Renal cortical epithelial cell (primary cell): ENCODE results near the gene TTLL11. TPM values are rescaled to one million over a fixed set of nuclear protein-coding genes. Genes with fewer than 3 reads are reported as not detected.
A peak's percentile ranks its signal among the peaks of the same experiment; 100 is the strongest.

Experiments used
- DNase-seq: peaks from one replicate; pipeline ENCODE4 v3.0.0-alpha.2; 2011; ENCODE audit warnings: low read depth
- total RNA-seq: library from RNA; depleted of rRNA; stranded (reverse); fragments of >200 nt; gene quantifications from 2 replicates; pipeline ENCODE4 v1.2.3, GENCODE V29; 2014

TTLL11 gene
- total RNA-seq, 1 donor from 2014 or later, result 6.7 TPM

GRCh38 chr9:121883281-121884056, 209.6 kb downstream of the TTLL11 start:
- peak; percentile 65 for DNase-seq

GRCh38 chr9:121881920-121882500, 211.1 kb downstream of the TTLL11 start:
- no peak for DNase-seq

- DNase-seq, result no peak
Observed at GRCh38 chr9:121880343-121880898, 212.7 kb downstream of the TTLL11 start.

GRCh38 chr9:121878271-121878822, 214.8 kb downstream of the TTLL11 start:
- no peak for DNase-seq

GRCh38 chr9:121876658-121877271, 216.3 kb downstream of the TTLL11 start:
- DNase-seq, result peak; percentile 85

- DNase-seq, result peak; percentile 88
Observed at GRCh38 chr9:121876255-121876654, 216.9 kb downstream of the TTLL11 start.

GRCh38 chr9:121874524-121874923, 218.6 kb downstream of the TTLL11 start:
- no peak for DNase-seq

- peak; percentile 51 for DNase-seq
Observed at GRCh38 chr9:121871431-121872025, 221.6 kb downstream of the TTLL11 start.

- DNase-seq, result no peak
Observed at GRCh38 chr9:121870271-121870670, 222.8 kb downstream of the TTLL11 start.

GRCh38 chr9:121868626-121869025, 224.5 kb downstream of the TTLL11 start:
- DNase-seq, result no peak

- no peak for DNase-seq
Observed at GRCh38 chr9:121866927-121867326, 226.2 kb downstream of the TTLL11 start.

GRCh38 chr9:121865884-121866283, 227.2 kb downstream of the TTLL11 start:
- no peak for DNase-seq

GRCh38 chr9:121865060-121865459, 228.0 kb downstream of the TTLL11 start:
- no peak for DNase-seq

- DNase-seq, result no peak
Observed at GRCh38 chr9:121863955-121864354, 229.2 kb downstream of the TTLL11 start.

- no peak for DNase-seq
Observed at GRCh38 chr9:121862371-121863332, 230.5 kb downstream of the TTLL11 start.

- no peak for DNase-seq
Observed at GRCh38 chr9:121861501-121862180, 231.5 kb downstream of the TTLL11 start.

- peak; percentile 94 for DNase-seq
Observed at GRCh38 chr9:121860744-121861143, 232.4 kb downstream of the TTLL11 start.

GRCh38 chr9:121860213-121860612, 232.9 kb downstream of the TTLL11 start:
- no peak for DNase-seq

- DNase-seq, result no peak
Observed at GRCh38 chr9:121859646-121860045, 233.5 kb downstream of the TTLL11 start.

GRCh38 chr9:121858788-121859187, 234.3 kb downstream of the TTLL11 start:
- DNase-seq, result no peak
